ENCODE results near the gene ARSJ.

- no peak for TF ChIP-seq CTCF (IDR thresholded peaks at IDR 0.05)
- TF ChIP-seq POLR2A (IDR thresholded peaks at IDR 0.05), result no peak
Observed at GRCh38 chr4:113950207-113950606, 29.2 kb downstream of the ARSJ start.

All from Peyer's patch (tissue), 4 donors.